ENCODE measurements around the gene TCTN2. TPM values are rescaled to one million over a fixed set of nuclear protein-coding genes. Genes with fewer than 3 reads are reported as not detected.

TCTN2 gene
- total and polyA plus RNA-seq, 2 experiments from 2014 or later: 2.7 to 6.0 TPM

- H3K4me3 Mint-ChIP-seq: no peak overlapping the region
- DNase-seq (ENCODE audit: low spot score): no peak
- Histone ChIP-seq H3K79me2 (replicated peaks; ENCODE audit: insufficient read depth) (no peaks in the 10 kb centered on the region), H3K4me3 (no peak overlapping the region), H3K4me2 (no peak overlapping the region), H2AFZ (no peak overlapping the region), H3K9me2 (ENCODE audit: insufficient read depth) (no peaks in the 10 kb centered on the region), H3F3A (replicated peaks; ENCODE audit: low read depth) (no peaks in the 10 kb centered on the region), H3K4me1 (ENCODE audit: insufficient read depth) (no peaks in the 10 kb centered on the region), H3K27ac (ENCODE audit: low read depth) (no peak overlapping the region), H3K36me3 (ENCODE audit: insufficient read depth) (peaks cover 17% of the 10 kb centered on the region), H3K27me3 (ENCODE audit: insufficient read depth) (no peaks in the 10 kb centered on the region), H4K20me1 (replicated peaks; ENCODE audit: insufficient read depth) (0 out of 2 replicates have a peak, but pooled peaks cover 5% of the 10 kb centered on the region)
- peaks cover 45% of the 10 kb centered on the region for H3K36me3 Mint-ChIP-seq (ENCODE audit: low read depth)
- no peaks in the 10 kb centered on the region for H3K27me3 Mint-ChIP-seq (ENCODE audit: insufficient read depth, low read depth, poor library complexity)
- TF ChIP-seq ZNF331 (CRISPR knock-in tag; IDR thresholded peaks at IDR 0.05; ENCODE audit: low read depth): no peak
- TF ChIP-seq STAT1 (IDR thresholded peaks at IDR 0.05; ENCODE audit: unreplicated experiment): no peak
- TF ChIP-seq ETS1 (IDR thresholded peaks at IDR 0.05): no peak
- TF ChIP-seq, protein P1, sequence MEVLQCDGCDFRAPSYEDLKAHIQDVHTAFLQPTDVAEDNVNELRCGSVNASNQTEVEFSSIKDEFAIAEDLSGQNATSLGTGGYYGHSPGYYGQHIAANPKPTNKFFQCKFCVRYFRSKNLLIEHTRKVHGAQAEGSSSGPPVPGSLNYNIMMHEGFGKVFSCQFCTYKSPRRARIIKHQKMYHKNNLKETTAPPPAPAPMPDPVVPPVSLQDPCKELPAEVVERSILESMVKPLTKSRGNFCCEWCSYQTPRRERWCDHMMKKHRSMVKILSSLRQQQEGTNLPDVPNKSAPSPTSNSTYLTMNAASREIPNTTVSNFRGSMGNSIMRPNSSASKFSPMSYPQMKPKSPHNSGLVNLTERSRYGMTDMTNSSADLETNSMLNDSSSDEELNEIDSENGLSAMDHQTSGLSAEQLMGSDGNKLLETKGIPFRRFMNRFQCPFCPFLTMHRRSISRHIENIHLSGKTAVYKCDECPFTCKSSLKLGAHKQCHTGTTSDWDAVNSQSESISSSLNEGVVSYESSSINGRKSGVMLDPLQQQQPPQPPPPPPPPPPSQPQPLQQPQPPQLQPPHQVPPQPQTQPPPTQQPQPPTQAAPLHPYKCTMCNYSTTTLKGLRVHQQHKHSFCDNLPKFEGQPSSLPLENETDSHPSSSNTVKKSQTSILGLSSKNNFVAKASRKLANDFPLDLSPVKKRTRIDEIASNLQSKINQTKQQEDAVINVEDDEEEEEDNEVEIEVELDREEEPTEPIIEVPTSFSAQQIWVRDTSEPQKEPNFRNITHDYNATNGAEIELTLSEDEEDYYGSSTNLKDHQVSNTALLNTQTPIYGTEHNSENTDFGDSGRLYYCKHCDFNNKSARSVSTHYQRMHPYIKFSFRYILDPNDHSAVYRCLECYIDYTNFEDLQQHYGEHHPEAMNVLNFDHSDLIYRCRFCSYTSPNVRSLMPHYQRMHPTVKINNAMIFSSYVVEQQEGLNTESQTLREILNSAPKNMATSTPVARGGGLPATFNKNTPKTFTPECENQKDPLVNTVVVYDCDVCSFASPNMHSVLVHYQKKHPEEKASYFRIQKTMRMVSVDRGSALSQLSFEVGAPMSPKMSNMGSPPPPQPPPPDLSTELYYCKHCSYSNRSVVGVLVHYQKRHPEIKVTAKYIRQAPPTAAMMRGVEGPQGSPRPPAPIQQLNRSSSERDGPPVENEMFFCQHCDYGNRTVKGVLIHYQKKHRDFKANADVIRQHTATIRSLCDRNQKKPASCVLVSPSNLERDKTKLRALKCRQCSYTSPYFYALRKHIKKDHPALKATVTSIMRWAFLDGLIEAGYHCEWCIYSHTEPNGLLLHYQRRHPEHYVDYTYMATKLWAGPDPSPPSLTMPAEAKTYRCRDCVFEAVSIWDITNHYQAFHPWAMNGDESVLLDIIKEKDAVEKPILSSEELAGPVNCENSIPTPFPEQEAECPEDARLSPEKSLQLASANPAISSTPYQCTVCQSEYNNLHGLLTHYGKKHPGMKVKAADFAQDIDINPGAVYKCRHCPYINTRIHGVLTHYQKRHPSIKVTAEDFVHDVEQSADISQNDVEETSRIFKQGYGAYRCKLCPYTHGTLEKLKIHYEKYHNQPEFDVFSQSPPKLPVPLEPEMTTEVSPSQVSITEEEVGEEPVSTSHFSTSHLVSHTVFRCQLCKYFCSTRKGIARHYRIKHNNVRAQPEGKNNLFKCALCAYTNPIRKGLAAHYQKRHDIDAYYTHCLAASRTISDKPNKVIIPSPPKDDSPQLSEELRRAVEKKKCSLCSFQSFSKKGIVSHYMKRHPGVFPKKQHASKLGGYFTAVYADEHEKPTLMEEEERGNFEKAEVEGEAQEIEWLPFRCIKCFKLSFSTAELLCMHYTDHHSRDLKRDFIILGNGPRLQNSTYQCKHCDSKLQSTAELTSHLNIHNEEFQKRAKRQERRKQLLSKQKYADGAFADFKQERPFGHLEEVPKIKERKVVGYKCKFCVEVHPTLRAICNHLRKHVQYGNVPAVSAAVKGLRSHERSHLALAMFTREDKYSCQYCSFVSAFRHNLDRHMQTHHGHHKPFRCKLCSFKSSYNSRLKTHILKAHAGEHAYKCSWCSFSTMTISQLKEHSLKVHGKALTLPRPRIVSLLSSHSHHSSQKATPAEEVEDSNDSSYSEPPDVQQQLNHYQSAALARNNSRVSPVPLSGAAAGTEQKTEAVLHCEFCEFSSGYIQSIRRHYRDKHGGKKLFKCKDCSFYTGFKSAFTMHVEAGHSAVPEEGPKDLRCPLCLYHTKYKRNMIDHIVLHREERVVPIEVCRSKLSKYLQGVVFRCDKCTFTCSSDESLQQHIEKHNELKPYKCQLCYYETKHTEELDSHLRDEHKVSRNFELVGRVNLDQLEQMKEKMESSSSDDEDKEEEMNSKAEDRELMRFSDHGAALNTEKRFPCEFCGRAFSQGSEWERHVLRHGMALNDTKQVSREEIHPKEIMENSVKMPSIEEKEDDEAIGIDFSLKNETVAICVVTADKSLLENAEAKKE (CRISPR knock-in tag; IDR thresholded peaks at IDR 0.05): no peak
- no peak for TF ChIP-seq NANOG (IDR thresholded peaks at IDR 0.05; ENCODE audit: borderline replicate concordance)
- no peak for TF ChIP-seq EZH2phosphoT487 (IDR thresholded peaks at IDR 0.05; ENCODE audit: unreplicated experiment)
- TF ChIP-seq POLR2AphosphoS5 (IDR thresholded peaks at IDR 0.05; ENCODE audit: low read depth): no peak
- no peak for TF ChIP-seq JUNB (IDR thresholded peaks at IDR 0.05; ENCODE audit: unreplicated experiment)
- TF ChIP-seq ZNF114 (CRISPR knock-in tag; IDR thresholded peaks at IDR 0.05): no peak
- TF ChIP-seq CTCF (conservative IDR thresholded peaks at IDR 0.05; ENCODE audit: low read depth in 2 of 2): no peak
- ATAC-seq: no peak
- H3K27ac Mint-ChIP-seq: no peak overlapping the region
- no peaks in the 10 kb centered on the region for H3K4me1 Mint-ChIP-seq
- no peaks in the 10 kb centered on the region for H3K9me3 Mint-ChIP-seq
Observed at GRCh38 chr12:123645380-123645779, 25.5 kb upstream of the TCTN2 start.

Measured in GM23338 (cell line).